ENCODE data around the gene SIK2.

DNA sequence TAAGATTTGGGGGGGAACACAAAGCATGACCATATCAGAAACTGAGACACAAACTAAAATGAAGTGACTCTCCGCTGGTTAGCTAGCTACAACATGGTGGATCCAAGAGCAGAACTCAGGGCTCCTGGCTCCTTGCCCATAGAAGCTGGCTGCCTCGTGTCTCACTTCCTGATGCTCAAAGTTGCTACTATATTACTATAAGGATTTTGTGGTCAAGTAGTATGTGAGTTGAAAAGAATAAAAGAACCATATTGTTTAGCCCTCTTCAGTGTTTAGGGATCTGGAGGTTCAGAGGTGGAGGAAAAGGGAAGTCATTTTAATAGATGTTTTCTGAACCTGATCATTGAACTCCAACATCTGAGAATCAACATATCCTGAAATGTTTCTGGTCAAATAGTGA, 16.9 kb upstream of the SIK2 start:
- TF ChIP-seq CEBPB (IDR thresholded peaks at IDR 0.05) (no peak), EGR1 (IDR thresholded peaks at IDR 0.05) (no peak), RAD21 (IDR thresholded peaks at IDR 0.05; ENCODE audit: low read depth) (no peak), EP300 (IDR thresholded peaks at IDR 0.05; ENCODE audit: borderline replicate concordance) (no peak), CREB1 (IDR thresholded peaks at IDR 0.05; ENCODE audit: low read depth) (no peak), TAF1 (IDR thresholded peaks at IDR 0.05; ENCODE audit: low read depth) (no peak)
- TF ChIP-seq, protein P1, sequence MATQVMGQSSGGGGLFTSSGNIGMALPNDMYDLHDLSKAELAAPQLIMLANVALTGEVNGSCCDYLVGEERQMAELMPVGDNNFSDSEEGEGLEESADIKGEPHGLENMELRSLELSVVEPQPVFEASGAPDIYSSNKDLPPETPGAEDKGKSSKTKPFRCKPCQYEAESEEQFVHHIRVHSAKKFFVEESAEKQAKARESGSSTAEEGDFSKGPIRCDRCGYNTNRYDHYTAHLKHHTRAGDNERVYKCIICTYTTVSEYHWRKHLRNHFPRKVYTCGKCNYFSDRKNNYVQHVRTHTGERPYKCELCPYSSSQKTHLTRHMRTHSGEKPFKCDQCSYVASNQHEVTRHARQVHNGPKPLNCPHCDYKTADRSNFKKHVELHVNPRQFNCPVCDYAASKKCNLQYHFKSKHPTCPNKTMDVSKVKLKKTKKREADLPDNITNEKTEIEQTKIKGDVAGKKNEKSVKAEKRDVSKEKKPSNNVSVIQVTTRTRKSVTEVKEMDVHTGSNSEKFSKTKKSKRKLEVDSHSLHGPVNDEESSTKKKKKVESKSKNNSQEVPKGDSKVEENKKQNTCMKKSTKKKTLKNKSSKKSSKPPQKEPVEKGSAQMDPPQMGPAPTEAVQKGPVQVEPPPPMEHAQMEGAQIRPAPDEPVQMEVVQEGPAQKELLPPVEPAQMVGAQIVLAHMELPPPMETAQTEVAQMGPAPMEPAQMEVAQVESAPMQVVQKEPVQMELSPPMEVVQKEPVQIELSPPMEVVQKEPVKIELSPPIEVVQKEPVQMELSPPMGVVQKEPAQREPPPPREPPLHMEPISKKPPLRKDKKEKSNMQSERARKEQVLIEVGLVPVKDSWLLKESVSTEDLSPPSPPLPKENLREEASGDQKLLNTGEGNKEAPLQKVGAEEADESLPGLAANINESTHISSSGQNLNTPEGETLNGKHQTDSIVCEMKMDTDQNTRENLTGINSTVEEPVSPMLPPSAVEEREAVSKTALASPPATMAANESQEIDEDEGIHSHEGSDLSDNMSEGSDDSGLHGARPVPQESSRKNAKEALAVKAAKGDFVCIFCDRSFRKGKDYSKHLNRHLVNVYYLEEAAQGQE (IDR thresholded peaks at IDR 0.05; ENCODE audit: low read depth), result no peak
- TF ChIP-seq, protein P2, sequence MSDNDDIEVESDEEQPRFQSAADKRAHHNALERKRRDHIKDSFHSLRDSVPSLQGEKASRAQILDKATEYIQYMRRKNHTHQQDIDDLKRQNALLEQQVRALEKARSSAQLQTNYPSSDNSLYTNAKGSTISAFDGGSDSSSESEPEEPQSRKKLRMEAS (IDR thresholded peaks at IDR 0.05), result no peak

Data from Ishikawa (cell line).